ENCODE data around the gene SDC1. TPM values are rescaled to one million over a fixed set of nuclear protein-coding genes. Genes with fewer than 3 reads are reported as not detected.

SDC1 gene
- total RNA-seq, 4 donors from 2014 or later = 729 to 864 (median 835) TPM

DNA sequence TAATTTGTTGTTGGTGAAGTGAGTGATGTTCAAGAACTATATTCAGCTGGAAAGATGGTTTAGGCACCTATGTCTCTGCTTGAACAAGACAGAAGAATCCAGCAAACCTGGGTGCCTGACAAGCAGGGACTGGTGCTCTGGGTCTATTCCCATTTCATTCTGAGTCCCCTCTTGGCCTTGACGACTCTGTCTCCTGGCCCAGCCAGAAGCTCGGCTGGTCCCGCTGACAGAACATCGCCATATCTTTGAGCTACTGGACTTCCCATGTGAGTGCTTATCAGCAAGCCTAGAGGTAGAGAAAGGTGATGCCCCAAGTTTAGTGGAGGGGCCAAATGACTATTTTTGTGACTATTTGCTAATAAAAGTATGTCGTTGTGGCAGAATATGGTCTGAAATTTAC is 48.2 kb downstream of the SDC1 start:
- H3K4me3 ChIP-seq (ENCODE audit: low read depth, poor library complexity, severe bottlenecking) = no peak overlapping the region
- peak in 1 of 2 donors; percentile 65 for DNase-seq (ENCODE audit: low spot score in 2 of 2)
- 59 to 66% methylated on average over 5 of the region's 5 CpGs for WGBS, 2 donors
- TF ChIP-seq, protein P1, sequence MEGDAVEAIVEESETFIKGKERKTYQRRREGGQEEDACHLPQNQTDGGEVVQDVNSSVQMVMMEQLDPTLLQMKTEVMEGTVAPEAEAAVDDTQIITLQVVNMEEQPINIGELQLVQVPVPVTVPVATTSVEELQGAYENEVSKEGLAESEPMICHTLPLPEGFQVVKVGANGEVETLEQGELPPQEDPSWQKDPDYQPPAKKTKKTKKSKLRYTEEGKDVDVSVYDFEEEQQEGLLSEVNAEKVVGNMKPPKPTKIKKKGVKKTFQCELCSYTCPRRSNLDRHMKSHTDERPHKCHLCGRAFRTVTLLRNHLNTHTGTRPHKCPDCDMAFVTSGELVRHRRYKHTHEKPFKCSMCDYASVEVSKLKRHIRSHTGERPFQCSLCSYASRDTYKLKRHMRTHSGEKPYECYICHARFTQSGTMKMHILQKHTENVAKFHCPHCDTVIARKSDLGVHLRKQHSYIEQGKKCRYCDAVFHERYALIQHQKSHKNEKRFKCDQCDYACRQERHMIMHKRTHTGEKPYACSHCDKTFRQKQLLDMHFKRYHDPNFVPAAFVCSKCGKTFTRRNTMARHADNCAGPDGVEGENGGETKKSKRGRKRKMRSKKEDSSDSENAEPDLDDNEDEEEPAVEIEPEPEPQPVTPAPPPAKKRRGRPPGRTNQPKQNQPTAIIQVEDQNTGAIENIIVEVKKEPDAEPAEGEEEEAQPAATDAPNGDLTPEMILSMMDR (IDR thresholded peaks at IDR 0.05) = no peak
- no peak for TF ChIP-seq POLR2A (IDR thresholded peaks at IDR 0.05)
- intact Hi-C loops (cut with DNase I; ENCODE audit: low total_unique reads) = no loop called here

DNA sequence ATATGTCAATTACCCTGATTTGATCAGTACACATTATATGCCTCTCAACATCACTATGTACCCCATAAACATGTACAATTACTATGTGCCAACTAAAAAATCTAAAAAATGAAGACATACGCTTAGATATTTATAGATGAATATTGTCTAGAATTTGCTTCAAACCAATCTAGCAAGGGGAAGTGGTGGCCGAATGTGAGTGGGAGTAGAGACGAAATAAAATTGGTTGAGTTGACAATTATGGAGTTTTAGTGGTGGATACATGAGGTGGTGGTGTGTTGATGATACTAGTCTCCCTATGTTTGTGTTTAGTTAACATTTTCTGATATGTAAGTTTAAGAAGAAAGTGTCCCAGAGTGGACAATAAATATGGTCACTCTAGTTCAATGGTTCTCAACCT is 49.0 kb downstream of the SDC1 start:
- TF ChIP-seq, protein P1 (IDR thresholded peaks at IDR 0.05) = no peak
- no peak for TF ChIP-seq POLR2A (IDR thresholded peaks at IDR 0.05)
- intact Hi-C loops (cut with DNase I; ENCODE audit: low total_unique reads) = no loop called here
- WGBS, 2 donors = 90 to 91% methylated on average over 3 of the region's 3 CpGs
- DNase-seq (ENCODE audit: low spot score in 2 of 2) = no peak
- no peak overlapping the region for H3K4me3 ChIP-seq (ENCODE audit: low read depth, poor library complexity, severe bottlenecking)

DNA sequence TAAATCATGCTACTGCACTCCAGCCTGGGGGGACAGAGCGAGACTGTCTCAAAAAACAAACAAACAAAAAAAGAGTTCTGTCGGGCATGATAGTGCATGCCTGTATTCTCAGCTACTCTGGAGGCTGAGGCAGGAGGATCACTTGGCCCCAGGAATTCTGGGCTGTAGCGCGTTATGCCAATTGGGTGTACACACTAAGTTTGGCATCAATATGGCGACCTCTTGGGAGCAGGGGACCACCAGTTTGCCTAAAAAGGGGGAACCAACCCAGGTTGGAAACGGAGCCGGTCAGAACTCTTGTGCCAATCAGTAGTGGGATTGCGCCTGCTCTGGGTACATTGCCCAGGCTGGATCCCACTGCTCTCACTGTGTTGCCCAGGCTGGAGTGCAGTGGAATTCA is 49.7 kb downstream of the SDC1 start:
- TF ChIP-seq, protein P1 (IDR thresholded peaks at IDR 0.05) = no peak
- no peak for TF ChIP-seq POLR2A (IDR thresholded peaks at IDR 0.05)
- DNase-seq (ENCODE audit: low spot score in 2 of 2) = peak in 1 of 2 donors; percentile 78
- 90 to 91% methylated on average over 8 of the region's 8 CpGs for WGBS, 2 donors
- intact Hi-C loops (cut with DNase I; ENCODE audit: low total_unique reads) = no loop called here
- H3K4me3 ChIP-seq (ENCODE audit: low read depth, poor library complexity, severe bottlenecking) = no peak overlapping the region

DNA sequence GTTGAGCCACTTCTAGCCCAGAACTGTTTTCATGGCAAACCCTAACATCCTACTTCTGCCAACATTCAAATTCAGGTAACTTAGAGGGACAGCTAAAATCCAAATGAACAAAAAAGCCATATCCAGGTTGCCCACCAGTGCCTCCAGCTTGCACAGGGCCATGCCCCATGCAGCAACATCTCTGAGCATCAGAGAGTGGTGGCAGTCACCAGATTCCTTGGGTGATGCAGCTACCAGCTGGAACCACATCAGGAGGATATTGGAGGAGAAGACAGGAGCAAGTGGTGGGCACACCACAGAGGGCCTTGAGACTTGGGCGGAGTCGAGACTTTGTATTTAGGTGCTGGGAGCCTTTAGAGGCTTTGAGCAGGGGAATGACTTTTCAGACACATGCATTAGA is 50.5 kb downstream of the SDC1 start:
- H3K4me3 ChIP-seq (ENCODE audit: low read depth, poor library complexity, severe bottlenecking) = no peak overlapping the region
- intact Hi-C loops (cut with DNase I; ENCODE audit: low total_unique reads) = no loop called here
- 90 to 98% methylated on average over 2 of the region's 2 CpGs for WGBS, 2 donors
- TF ChIP-seq, protein P1 (IDR thresholded peaks at IDR 0.05) = no peak
- no peak for TF ChIP-seq POLR2A (IDR thresholded peaks at IDR 0.05)
- peak in 1 of 2 donors; percentile 42 for DNase-seq (ENCODE audit: low spot score in 2 of 2)

DNA sequence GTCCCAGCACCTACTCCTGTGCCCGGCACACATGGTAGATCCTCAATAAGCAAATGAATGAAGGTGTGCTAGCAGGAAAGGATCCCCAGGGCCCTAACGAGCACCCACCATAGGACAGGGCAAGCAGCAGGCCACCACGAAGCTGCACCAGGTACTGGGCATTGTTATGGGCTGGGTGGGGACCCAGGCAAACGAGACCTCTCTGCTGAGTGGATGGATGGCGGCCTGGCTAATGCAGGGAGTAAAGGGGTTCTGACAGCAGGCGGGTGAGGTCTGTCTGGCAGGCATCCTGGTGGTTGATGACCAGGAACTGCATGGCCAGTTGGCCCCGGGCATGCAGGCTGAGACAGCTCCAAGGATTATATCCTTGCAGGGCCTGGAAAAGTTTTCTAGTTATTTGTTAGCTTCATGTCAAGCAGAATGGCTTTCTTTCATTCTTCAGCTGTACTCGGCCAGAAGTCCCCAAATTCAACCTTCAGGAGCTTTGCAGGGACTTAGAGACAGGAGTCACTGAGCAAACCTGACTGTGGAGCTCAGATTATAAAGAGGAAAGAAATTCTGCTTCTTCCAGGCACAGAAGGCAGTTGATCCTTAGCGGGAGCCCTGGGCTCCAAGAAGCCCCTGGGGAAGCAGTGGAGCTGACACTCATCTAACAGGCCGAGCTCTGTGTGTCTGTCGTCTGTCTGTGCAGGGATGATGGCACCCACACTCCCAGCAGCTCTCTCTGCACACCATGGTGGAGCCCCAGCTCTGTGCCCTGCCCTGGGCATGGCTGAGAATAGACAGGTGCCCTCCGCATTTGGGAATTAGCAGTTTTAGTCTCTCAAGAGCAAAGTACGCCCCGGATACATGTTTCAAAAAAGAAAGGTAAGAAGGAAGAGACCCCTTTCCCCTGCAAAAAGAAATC is 51.2 kb downstream of the SDC1 start:
- intact Hi-C loops (cut with DNase I; ENCODE audit: low total_unique reads) = no loop called here
- TF ChIP-seq, protein P1 (IDR thresholded peaks at IDR 0.05) = no peak
- no peak for TF ChIP-seq POLR2A (IDR thresholded peaks at IDR 0.05)
- H3K4me3 ChIP-seq (ENCODE audit: low read depth, poor library complexity, severe bottlenecking) = no peak overlapping the region
- WGBS, 2 donors = 84 to 88% methylated on average over 14 of the region's 14 CpGs
- DNase-seq (ENCODE audit: low spot score in 2 of 2) = peak in 1 of 2 donors; percentile 83
